GM19438 (cell line): ENCODE measurements around the gene IFI16.
"Not testable (repeated sequence)": the region's sequence is repeated elsewhere in the genome, so short reads cannot be mapped to it uniquely, and the experiment has no call there.

ENCODE experiments used
- ATAC-seq: cut with Tn5 transposase; IDR thresholded peaks from one replicate; pipeline ENCODE4 v1.9.1; 2021; ENCODE audit warnings: low read depth; ENCODE audit not compliant: unreplicated experiment

IFI16 gene

DNA sequence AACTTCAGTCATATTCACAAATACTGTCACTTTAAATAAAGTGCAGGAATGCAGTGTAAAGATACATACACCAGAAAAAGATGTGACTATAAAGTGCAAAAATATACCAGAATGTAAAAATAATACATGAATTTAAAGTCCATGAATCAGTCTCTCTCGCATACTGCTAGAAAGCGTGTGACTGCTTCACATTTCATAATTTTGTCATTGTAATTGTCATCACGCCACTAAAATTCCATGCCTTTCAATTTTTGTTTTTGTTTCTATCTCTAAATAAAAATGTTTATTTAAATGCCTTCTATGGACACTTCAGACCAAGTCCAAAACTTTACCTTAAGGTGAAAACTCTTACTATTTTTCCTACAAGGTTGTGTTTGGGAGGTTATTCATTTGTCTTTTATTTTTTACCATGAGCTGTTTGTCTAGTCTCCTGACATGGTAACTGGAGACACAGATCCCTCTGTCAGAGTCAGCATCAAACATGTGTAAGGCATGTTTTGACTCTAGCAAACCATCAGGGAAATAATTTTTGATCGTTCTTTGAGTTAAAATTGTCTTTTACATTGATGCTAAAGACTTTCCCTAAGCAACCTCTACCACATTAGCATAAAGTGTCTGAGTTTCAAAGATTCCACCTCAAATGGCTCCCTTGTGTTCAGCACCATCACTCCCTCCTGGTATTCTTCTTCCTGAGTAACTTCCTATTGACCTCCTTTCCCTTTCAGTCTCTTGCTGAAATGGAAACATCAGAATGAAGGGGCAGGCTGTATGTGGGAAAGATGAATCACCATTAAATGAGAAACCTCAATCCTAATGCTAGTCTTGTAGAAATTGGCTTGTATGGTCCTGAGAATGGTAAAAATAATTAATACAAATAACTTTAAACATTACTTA, 80.8 kb downstream of the IFI16 start:
- no peak for ATAC-seq

DNA sequence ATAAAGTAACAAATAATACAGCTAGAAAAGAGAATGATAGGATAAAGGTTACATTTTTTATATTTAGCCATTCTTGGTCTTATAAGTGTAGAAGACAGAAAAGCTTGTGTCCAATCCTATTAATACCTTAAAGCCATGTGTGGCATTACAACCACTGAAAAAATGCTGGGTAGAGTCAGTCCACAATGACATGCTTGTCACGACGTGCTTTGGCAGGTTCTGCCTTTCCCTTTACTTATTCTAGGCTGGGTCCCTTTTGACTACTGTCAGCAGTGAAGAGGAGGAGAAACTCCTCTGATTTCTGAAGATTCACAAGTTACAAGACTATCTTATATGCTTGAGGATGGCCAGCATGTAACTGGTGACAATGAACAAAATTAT, 81.5 kb downstream of the IFI16 start:
- no peak for ATAC-seq

DNA sequence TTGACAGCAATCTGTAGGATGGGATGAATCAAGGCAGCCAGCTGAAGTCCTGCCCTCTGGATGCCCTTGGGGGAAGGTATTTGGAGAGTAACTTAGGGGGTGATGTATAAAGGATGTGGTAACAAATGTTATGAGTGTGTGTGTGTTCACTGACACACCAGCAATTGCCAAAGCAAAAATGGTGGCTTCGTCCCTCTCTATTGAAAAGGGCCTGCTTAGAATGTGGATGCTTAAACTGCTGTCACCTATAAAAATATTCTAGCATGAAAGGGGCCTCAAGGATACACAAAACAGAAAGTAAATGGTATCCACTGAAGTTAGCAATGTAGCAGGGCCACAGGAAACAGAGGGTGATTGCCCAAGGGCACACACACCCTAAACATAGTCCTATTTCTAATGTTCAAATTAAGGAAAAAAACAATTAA, 81.9 kb downstream of the IFI16 start:
- no peak for ATAC-seq

DNA sequence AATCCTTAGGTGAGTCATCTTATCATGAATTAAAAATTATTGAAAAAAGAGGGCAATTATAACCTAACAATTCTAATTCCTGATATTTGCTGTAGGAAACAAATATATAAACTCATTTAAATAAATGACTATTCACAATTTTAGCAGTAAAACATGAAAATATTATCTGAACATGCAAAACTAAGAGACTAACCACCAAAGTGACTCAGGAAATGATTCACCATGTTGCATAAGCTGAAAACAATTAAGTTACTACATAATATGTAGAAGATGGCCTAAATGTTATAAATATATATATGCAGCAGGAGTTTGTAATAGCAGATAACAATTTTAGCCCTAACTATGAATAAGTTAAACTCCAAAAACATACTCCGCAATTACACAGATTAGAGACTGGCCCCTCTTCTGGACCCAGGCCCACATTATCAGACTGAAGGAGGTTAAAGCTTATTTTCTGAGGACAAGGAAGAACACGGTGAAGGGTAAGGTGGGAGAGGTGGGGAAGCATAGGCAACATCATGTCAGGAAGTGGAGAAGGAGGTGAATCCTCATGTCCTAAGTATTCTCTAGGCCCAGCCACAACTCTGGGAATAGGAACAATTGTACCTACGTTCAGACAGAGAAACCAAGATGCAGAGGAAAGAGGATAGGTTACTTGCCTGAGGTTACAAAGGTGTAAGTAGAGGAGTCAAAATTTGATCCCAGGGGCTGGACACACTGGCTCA, 82.5 kb downstream of the IFI16 start:
- no peak for ATAC-seq

DNA sequence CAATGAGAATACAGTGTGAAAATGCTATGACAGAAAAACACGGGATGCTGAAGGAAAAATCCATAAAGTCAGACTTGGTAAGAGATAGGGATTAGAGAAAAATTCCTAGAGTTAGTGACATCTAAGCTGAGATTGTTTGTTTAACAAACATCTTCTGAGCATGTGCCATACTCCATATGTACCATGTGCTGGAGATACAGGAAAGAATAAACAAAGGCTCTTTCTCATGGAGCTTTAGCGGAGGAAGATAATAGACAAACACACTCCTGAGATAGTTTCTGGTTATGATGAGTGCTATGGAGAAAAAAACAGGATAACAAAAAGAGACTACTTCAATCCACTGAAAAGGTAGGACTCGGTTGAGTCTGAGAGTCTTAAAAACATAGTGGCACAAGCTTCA, 88.9 kb downstream of the IFI16 start:
- no peak for ATAC-seq

DNA sequence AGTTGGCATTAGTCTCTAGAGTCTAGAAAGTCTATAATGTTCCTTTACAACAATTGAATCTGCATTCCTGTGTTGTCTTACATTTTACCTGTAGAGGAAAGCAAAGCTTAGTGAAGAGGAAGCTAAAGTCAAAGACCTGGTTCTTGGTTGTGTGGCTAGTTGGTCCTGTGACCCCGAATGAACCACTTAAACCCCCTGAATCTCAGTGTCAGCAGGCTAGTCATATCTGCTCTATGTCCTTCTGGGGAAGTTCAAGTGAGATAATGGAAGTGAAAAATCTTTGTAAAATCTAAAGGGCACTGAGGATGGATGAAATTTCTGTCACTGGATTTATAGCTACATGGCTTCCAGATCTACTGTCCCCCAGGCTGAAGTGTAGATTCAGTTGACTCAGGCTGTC, 90.9 kb downstream of the IFI16 start:
- ATAC-seq, result no peak

DNA sequence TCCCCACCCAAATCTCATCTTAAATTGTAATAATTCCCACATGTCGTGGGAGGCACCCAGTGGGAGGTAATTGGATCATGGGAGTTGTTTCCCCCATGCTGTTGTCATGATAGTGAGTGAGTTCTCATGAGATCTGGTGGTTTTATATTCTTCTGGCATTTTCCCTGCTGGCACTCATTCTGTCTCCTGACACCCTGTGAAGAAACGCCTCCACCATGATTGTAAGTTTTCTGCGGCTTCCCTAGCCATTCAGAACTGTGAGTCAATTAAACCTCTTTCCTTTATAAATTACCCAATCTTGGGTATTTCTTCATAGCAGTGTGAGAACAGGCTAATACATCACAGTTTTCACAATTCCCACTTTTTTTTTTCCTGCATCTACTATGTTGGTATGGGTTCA, 93.3 kb downstream of the IFI16 start:
- not testable (repeated sequence) for ATAC-seq
